ENCODE results near the gene ACE.

- no peak for TF ChIP-seq POLR2AphosphoS5 (IDR thresholded peaks at IDR 0.05)
- no peak for TF ChIP-seq POLR2A (IDR thresholded peaks at IDR 0.05)
- TF ChIP-seq CTCF (IDR thresholded peaks at IDR 0.05) = no peak
Observed at GRCh38 chr17:63444457-63444856, 32.4 kb upstream of the ACE start.
